Thoracic aorta (tissue), 2 donors: ENCODE data around the gene FKRP. TPM values are rescaled to one million over a fixed set of nuclear protein-coding genes. Genes with fewer than 3 reads are reported as not detected.

Experiments
- ATAC-seq: fragments of 150-250 bp; one replicate; pipeline ENCODE4 v1.8.0; 2017; ENCODE audit warnings: low read depth; ENCODE audit not compliant: insufficient number of reproducible peaks, low FRiP score
- DNase-seq: peaks from one replicate; pipeline ENCODE4 v3.0.0-alpha.2; 2020; ENCODE audit warnings: low spot score
- H3K27ac ChIP-seq, 2 donors: fragments of 200-600 bp; sonication (generic); 1 replicate in 1 of 2; 2 replicates in 1 of 2; pipeline ENCODE4 v1.5.1; 2016; ENCODE audit warnings: mild to moderate bottlenecking in 2 of 2, moderate library complexity in 2 of 2
- H3K27me3 ChIP-seq: fragments of 200-600 bp; sonication (generic); replicated peaks from 2 replicates; pipeline ENCODE4 v1.6.0; 2016; ENCODE audit warnings: mild to moderate bottlenecking; ENCODE audit not compliant: insufficient read depth
- H3K36me3 ChIP-seq: fragments of 200-600 bp; sonication (generic); one replicate; pipeline ENCODE4 v1.5.1; 2016
- H3K4me1 ChIP-seq, 2 donors: fragments of 200-600 bp; sonication (generic); 1 replicate in 1 of 2; 2 replicates in 1 of 2; pipeline versions ENCODE4 v1.5.1 to v1.6.0; 2016; ENCODE audit warnings: low read depth in 2 of 2, mild to moderate bottlenecking in 1 of 2; ENCODE audit not compliant: control insufficient read depth in 1 of 2
- H3K4me3 ChIP-seq: fragments of 200-600 bp; sonication (generic); 2 replicates; pipeline ENCODE4 v1.5.1; 2016; ENCODE audit warnings: mild to moderate bottlenecking
- H3K9me3 ChIP-seq: fragments of 200-600 bp; sonication (generic); 2 replicates; pipeline ENCODE4 v1.5.1; 2016
- CTCF ChIP-seq: fragments of 200-600 bp; sonication (generic); IDR thresholded peaks from one replicate; pipeline ENCODE4 v1.5.1; 2019; ENCODE audit warnings: antibody characterized with exemption
- total RNA-seq, 2 donors: library from RNA; depleted of rRNA; stranded (reverse); fragments of >200 nt; gene quantifications; one replicate each; pipeline versions ENCODE4 v1.1.0 to v1.2.3, GENCODE V29; 2016

Gene FKRP
- total RNA-seq, 2 donors from 2014 or later, result 20.6 to 99.2 TPM

- Histone ChIP-seq H3K27ac (no peak overlapping the region), H3K36me3 (peaks cover 76% of the 10 kb centered on the region), H3K4me1 (no peaks in the 10 kb centered on the region), H3K4me3 (no peak overlapping the region), H3K27me3 (no peaks in the 10 kb centered on the region), H3K9me3 (no peaks in the 10 kb centered on the region)
- TF ChIP-seq CTCF, result no peak
- ATAC-seq, result no peak
- no peak for DNase-seq
These were observed 21.4 kb upstream of the FKRP start for GRCh38 chr19:46724468-46724867.

- Histone ChIP-seq H3K36me3 (peaks cover 84% of the 10 kb centered on the region), H3K9me3 (no peaks in the 10 kb centered on the region), H3K27ac (no peak overlapping the region), H3K27me3 (no peaks in the 10 kb centered on the region), H3K4me3 (no peak overlapping the region), H3K4me1 (no peaks in the 10 kb centered on the region)
- no peak for ATAC-seq
- TF ChIP-seq CTCF, result no peak
- DNase-seq, result no peak
These were observed 20.6 kb upstream of the FKRP start for GRCh38 chr19:46725036-46725820.

GRCh38 chr19:46725859-46726393 lies 19.9 kb upstream of the FKRP start:
- ATAC-seq, result no peak
- Histone ChIP-seq H3K27ac (no peak overlapping the region), H3K4me3 (no peak overlapping the region), H3K27me3 (no peaks in the 10 kb centered on the region), H3K36me3 (peaks cover 90% of the 10 kb centered on the region), H3K9me3 (no peaks in the 10 kb centered on the region), H3K4me1 (no peaks in the 10 kb centered on the region)
- DNase-seq, result no peak
- no peak for TF ChIP-seq CTCF

GRCh38 chr19:46726551-46726950 lies 19.3 kb upstream of the FKRP start:
- DNase-seq, result no peak
- H3K27me3 ChIP-seq, result no peaks in the 10 kb centered on the region
- ATAC-seq, result no peak
- no peaks in the 10 kb centered on the region for H3K9me3 ChIP-seq
- peaks cover 87% of the 10 kb centered on the region for H3K36me3 ChIP-seq
- no peak for TF ChIP-seq CTCF
- no peaks in the 10 kb centered on the region for H3K4me1 ChIP-seq
- H3K27ac ChIP-seq, result no peak overlapping the region
- H3K4me3 ChIP-seq, result no peak overlapping the region

GRCh38 chr19:46726971-46727501 lies 18.8 kb upstream of the FKRP start:
- H3K27me3 ChIP-seq, result no peaks in the 10 kb centered on the region
- no peak for ATAC-seq
- TF ChIP-seq CTCF, result no peak
- H3K4me3 ChIP-seq, result no peak overlapping the region
- no peak overlapping the region for H3K27ac ChIP-seq
- no peaks in the 10 kb centered on the region for H3K4me1 ChIP-seq
- peaks cover 82% of the 10 kb centered on the region for H3K36me3 ChIP-seq
- no peaks in the 10 kb centered on the region for H3K9me3 ChIP-seq
- no peak for DNase-seq
